ENCODE data around the gene STARD10. TPM values are rescaled to one million over a fixed set of nuclear protein-coding genes. Genes with fewer than 3 reads are reported as not detected.

Gene STARD10
- polyA plus RNA-seq, 1 donor from 2014 or later, result 33.4 TPM

GRCh38 chr11:72737336-72737735, 56.5 kb downstream of the STARD10 start:
- peaks cover 26 to 76% (median 62%) of the 10 kb centered on the region in 3 donors for H3K4me1 Mint-ChIP-seq

GRCh38 chr11:72736452-72737069, 57.3 kb downstream of the STARD10 start:
- H3K9me3 Mint-ChIP-seq, result peaks cover 0 to 1% (median 0%) of the 10 kb centered on the region in 3 donors
- H3K4me3 Mint-ChIP-seq, result peak overlapping the region; percentile 83 to 93 (median 90)
- peaks cover 4% of the 10 kb centered on the region for H3K36me3 Mint-ChIP-seq
- peaks cover 26 to 69% (median 56%) of the 10 kb centered on the region in 3 donors for H3K4me1 Mint-ChIP-seq
- peak overlapping the region; percentile 94 to 99 (median 98) for H3K27ac Mint-ChIP-seq
- H3K27me3 Mint-ChIP-seq, result no peaks in the 10 kb centered on the region

More at GRCh38 chr11:72737336-72737735, 56.5 kb downstream of the STARD10 start:
- Mint-ChIP-seq H3K27ac (peak overlapping the region; percentile 94 to 99 (median 98)), H3K4me3 (peak overlapping the region; percentile 83 to 93 (median 90)), H3K36me3 (peaks cover 4% of the 10 kb centered on the region), H3K27me3 (no peaks in the 10 kb centered on the region), H3K9me3 (no peaks in the 10 kb centered on the region)

DNA sequence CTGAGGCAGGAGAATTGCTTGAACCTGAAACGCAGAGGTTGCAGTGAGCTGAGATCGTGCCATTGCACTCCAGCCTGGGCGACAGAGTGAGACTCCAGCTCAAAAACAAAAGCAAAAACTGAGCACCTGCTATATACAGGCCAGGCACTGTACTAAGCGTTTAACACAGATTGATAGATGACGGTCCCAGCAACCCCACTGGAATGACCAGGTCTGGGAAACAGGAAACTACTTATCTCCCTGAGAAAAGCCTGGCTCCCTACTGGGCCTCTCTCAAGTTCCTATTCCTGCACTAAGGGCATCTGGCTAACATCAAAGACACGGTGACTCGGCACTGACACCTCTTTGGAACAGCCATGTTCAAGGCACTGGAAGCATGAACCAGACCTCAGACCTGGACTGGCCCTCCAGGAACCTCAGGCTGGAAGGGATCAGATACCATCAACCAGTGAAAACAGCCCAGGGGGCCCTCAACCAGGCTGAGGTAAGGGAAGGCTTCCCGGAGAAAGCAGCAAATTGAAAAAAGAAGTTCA, 58.3 kb downstream of the STARD10 start:
- H3K36me3 Mint-ChIP-seq, result peaks cover 4% of the 10 kb centered on the region
- peaks cover 29 to 64% (median 50%) of the 10 kb centered on the region in 3 donors for H3K4me1 Mint-ChIP-seq
- H3K4me3 Mint-ChIP-seq, result peak overlapping the region in 3 of 4 donors; percentile 27 to 76 (median 66)
- H3K27ac Mint-ChIP-seq, result peak overlapping the region; percentile 91 to 98 (median 94)
- H3K9me3 Mint-ChIP-seq, result peaks cover 0 to 4% (median 0%) of the 10 kb centered on the region in 3 donors
- no peaks in the 10 kb centered on the region for H3K27me3 Mint-ChIP-seq

- H3K9me3 Mint-ChIP-seq, result peaks cover 0 to 4% (median 0%) of the 10 kb centered on the region in 3 donors
- no peaks in the 10 kb centered on the region for H3K27me3 Mint-ChIP-seq
- H3K27ac Mint-ChIP-seq, result peak overlapping the region; percentile 76 to 91 (median 85)
- H3K4me1 Mint-ChIP-seq, result peaks cover 39 to 54% (median 42%) of the 10 kb centered on the region in 3 donors
- peaks cover 2% of the 10 kb centered on the region for H3K36me3 Mint-ChIP-seq
- peak overlapping the region in 1 of 4 donors; percentile 12 for H3K4me3 Mint-ChIP-seq
Observed at GRCh38 chr11:72732329-72732728, 61.5 kb downstream of the STARD10 start.

GRCh38 chr11:72730737-72731136, 63.1 kb downstream of the STARD10 start:
- Mint-ChIP-seq H3K27ac (peak overlapping the region; percentile 47 to 87 (median 79)), H3K36me3 (peaks cover 2% of the 10 kb centered on the region), H3K9me3 (peaks cover 0 to 4% (median 0%) of the 10 kb centered on the region in 3 donors), H3K27me3 (no peaks in the 10 kb centered on the region), H3K4me3 (peak overlapping the region in 1 of 4 donors; percentile 20), H3K4me1 (peaks cover 31 to 48% (median 33%) of the 10 kb centered on the region in 3 donors)

DNA sequence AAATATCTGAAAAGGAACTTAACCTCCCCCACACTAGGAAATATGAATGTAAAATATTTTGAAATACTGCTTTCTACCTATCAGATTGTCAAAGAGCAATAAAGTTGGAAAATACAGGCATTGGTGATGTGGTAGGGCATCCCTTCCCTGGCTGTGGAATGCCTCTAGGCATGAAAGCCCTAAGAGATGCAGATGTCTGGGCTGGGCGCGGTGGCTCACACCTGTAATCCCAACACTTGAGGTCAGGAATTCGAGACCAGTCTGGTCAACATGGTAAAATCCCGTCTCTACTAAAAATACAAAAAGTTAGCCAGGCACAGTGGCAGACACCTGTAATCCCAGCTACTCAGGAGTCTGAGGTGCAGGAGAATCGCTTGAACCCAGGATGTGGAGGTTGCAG, 63.6 kb downstream of the STARD10 start:
- Mint-ChIP-seq H3K4me1 (peaks cover 33 to 49% (median 38%) of the 10 kb centered on the region in 3 donors), H3K9me3 (peaks cover 0 to 4% (median 0%) of the 10 kb centered on the region in 3 donors), H3K27ac (peak overlapping the region; percentile 47 to 79 (median 49)), H3K27me3 (no peaks in the 10 kb centered on the region), H3K36me3 (peaks cover 3% of the 10 kb centered on the region), H3K4me3 (peak overlapping the region in 2 of 4 donors; percentile 55 to 84)

- Mint-ChIP-seq H3K36me3 (peaks cover 3% of the 10 kb centered on the region), H3K27ac (peak overlapping the region; percentile 47 to 89 (median 83)), H3K4me1 (peaks cover 43 to 49% (median 44%) of the 10 kb centered on the region in 3 donors), H3K9me3 (peaks cover 0 to 4% (median 0%) of the 10 kb centered on the region in 3 donors), H3K4me3 (peak overlapping the region in 2 of 4 donors; percentile 19 to 81), H3K27me3 (no peaks in the 10 kb centered on the region)
Observed at GRCh38 chr11:72727521-72727920, 66.3 kb downstream of the STARD10 start.

DNA sequence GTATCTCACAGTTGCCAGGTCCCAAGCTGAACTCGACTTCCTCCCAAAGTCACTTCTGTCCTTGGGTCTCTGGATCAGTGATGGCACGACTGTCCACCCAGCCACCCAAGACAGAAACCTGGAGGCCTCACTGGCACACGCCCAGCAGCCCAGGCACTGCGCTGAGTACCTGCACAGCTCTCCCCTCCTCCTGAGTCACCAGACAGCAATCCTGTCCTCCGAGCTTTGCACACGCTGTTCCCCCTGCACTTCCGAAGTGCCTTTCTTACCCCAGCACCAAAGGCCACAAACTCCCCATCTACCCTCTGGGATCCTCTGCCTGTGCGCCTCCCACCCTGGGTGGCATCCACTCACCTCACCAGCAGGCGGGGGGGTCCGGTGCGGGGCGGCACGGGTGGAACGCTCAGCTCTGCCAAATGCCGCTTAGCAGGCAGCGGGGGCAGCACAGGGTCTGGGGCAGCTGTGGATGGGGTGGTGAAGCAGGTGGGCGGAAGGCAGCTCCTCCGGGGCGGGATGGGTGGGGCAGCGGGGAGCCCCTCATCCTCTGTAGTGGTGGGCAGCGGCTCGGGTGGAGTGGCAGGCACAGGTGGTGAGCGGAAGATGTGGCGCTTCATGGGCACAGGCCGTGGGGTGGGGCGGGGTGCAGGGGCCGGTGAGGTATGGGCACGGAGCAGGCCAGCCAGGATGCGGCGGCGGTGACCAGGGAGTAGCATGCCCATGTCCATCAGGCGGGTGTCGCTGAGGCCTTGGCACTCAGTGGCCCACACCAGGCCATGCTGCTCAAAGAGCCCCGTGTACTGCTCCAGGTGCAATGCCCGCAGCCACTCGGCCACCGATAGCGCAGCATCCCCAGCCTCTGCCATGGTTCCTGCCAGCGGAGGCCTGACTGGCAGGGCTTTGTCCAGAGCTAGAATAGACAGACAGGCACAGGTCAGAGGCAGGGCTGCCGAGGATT, 67.3 kb downstream of the STARD10 start:
- Mint-ChIP-seq H3K9me3 (peaks cover 0 to 2% (median 0%) of the 10 kb centered on the region in 3 donors), H3K4me1 (peaks cover 46 to 56% (median 53%) of the 10 kb centered on the region in 3 donors), H3K27me3 (no peaks in the 10 kb centered on the region), H3K27ac (peak overlapping the region in 2 of 3 donors; percentile 87 to 89), H3K4me3 (peak overlapping the region in 2 of 4 donors; percentile 19 to 52), H3K36me3 (peaks cover 3% of the 10 kb centered on the region)

GRCh38 chr11:72725724-72726028, 68.2 kb downstream of the STARD10 start:
- Mint-ChIP-seq H3K36me3 (peaks cover 3% of the 10 kb centered on the region), H3K4me1 (peaks cover 49 to 59% (median 50%) of the 10 kb centered on the region in 3 donors), H3K9me3 (no peaks in the 10 kb centered on the region), H3K27me3 (no peaks in the 10 kb centered on the region), H3K27ac (peak overlapping the region; percentile 87 to 95 (median 92)), H3K4me3 (peak overlapping the region in 2 of 4 donors; percentile 14 to 49)

DNA sequence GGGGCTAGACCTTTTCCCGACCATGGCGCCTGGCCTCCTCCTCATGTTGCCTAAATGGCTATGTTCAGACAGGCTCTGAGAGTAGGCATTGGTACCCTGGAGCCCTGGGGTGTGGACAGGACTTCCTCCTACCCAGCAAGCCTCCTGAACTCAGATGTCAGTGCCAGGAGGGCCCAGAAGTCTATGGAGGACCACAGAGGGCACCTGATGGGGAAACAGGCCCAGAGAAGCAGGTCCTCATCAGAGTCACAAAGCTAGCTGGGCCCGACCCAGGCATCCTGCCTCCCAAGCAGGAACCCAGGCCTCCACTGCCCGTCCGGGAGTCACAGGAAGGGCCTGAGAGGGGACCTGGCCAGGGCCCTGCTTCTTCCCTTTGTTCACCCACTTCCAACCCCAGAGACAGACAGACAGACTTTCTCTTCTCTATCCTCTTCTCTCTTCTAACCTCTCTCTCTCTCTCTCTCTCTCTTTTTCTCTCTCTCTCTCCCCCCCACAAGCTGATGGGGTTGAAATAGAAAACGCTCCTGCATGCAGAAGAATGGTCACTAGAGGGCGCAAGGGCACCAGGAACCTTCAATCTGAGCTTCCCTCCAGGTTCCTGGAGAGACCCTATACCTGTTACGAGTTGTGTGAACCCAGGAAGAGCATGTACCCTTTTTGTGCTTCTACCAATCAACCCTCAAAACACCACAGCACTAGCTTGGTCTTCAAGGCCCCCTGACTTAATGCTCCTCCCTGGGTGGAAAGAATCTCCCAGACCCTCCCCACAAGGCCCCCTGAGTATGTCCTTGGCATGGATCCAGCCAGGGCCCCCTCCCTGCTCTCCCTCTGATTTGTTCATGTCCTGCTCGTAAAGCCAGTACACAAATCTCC, 68.8 kb downstream of the STARD10 start:
- H3K4me1 Mint-ChIP-seq, result peaks cover 44 to 61% (median 50%) of the 10 kb centered on the region in 3 donors
- H3K27me3 Mint-ChIP-seq, result no peaks in the 10 kb centered on the region
- H3K4me3 Mint-ChIP-seq, result peak overlapping the region; percentile 11 to 53 (median 50)
- peak overlapping the region; percentile 87 to 95 (median 92) for H3K27ac Mint-ChIP-seq
- peaks cover 3% of the 10 kb centered on the region for H3K36me3 Mint-ChIP-seq
- no peaks in the 10 kb centered on the region for H3K9me3 Mint-ChIP-seq

DNA sequence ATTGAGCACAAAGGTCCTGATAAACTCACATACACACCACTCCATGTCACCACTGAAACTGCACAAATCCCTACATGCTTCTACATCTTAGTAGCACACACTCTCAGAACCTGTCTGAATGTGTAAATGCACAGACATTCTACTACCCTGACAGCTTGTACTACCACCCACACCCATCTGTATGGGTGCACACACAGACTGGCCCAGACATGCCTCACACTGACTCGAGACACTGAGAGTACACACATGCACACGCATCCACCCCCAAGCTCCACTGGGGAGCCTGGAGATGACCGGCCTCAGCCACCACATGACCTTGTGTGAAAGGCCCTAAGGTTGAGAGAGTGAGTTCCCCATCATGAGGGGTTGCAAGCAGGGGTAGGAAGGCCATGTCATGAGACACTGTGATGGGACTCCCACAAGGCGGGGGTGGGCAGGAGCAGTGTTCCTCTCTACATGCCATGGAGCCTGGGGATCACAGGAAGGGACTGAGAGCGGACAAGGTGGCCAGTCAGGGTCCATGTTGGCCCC, 69.8 kb downstream of the STARD10 start:
- peaks cover 40 to 65% (median 54%) of the 10 kb centered on the region in 3 donors for H3K4me1 Mint-ChIP-seq
- H3K9me3 Mint-ChIP-seq, result no peaks in the 10 kb centered on the region
- H3K27ac Mint-ChIP-seq, result peak overlapping the region; percentile 46 to 78 (median 53)
- H3K27me3 Mint-ChIP-seq, result no peaks in the 10 kb centered on the region
- H3K36me3 Mint-ChIP-seq, result peaks cover 3% of the 10 kb centered on the region
- peak overlapping the region in 2 of 4 donors; percentile 57 to 60 for H3K4me3 Mint-ChIP-seq

GRCh38 chr11:72723508-72723907, 70.3 kb downstream of the STARD10 start:
- Mint-ChIP-seq H3K4me3 (peak overlapping the region in 2 of 4 donors; percentile 47 to 60), H3K36me3 (peaks cover 3% of the 10 kb centered on the region), H3K9me3 (no peaks in the 10 kb centered on the region), H3K27me3 (no peaks in the 10 kb centered on the region), H3K4me1 (peaks cover 39 to 66% (median 56%) of the 10 kb centered on the region in 3 donors), H3K27ac (peak overlapping the region in 2 of 3 donors; percentile 53 to 78)

- peaks cover 31 to 63% (median 54%) of the 10 kb centered on the region in 3 donors for H3K4me1 Mint-ChIP-seq
- no peaks in the 10 kb centered on the region for H3K27me3 Mint-ChIP-seq
- peaks cover 2% of the 10 kb centered on the region for H3K36me3 Mint-ChIP-seq
- no peaks in the 10 kb centered on the region for H3K9me3 Mint-ChIP-seq
- peak overlapping the region; percentile 96 to 99 (median 98) for H3K27ac Mint-ChIP-seq
- H3K4me3 Mint-ChIP-seq, result peak overlapping the region; percentile 79 to 99 (median 92)
Observed at GRCh38 chr11:72722050-72722748, 71.6 kb downstream of the STARD10 start.

Measured in IgD-negative memory B cell (primary cell).